Measurements from ENCODE around the gene KIAA0825.

KIAA0825 gene

DNA sequence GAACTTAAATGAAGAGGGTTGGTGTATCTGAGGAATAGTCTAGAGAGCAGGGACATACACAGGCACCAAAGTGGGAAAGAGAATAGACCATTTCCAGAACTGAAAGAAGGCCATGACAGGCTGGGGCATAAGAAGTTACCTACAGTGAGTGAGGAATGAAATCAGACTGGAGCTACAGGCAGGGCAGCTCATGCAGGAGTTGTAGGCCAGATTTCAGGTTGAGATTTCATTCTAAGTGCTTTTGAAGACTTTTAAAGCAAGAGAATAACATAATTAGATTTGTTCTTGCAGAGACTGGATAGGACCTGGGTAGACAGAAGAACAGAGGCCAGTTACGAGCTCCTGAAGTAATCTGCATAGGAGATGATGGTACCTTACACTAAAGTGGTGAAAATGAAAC lies 280.8 kb downstream of the KIAA0825 start:
- Histone ChIP-seq H2AFZ (ENCODE audit: low read length) (no peak overlapping the region), H3K36me3 (ENCODE audit: insufficient read depth, low read length) (no peaks in the 10 kb centered on the region)

GRCh38 chr5:94335936-94336335 lies 282.5 kb downstream of the KIAA0825 start:
- H3K4me3 ChIP-seq (ENCODE audit: low read depth, low read length, poor library complexity, severe bottlenecking): no peak overlapping the region
- no peaks in the 10 kb centered on the region for H4K20me1 ChIP-seq (ENCODE audit: insufficient read depth, low read length)
- H3K4me2 ChIP-seq (ENCODE audit: low read length): no peak overlapping the region
- no peaks in the 10 kb centered on the region for H3K4me1 ChIP-seq (ENCODE audit: insufficient read depth, low read length, severe bottlenecking)
- no peaks in the 10 kb centered on the region for H3K9me3 ChIP-seq (ENCODE audit: low read length)
- H3K27me3 ChIP-seq (ENCODE audit: insufficient read depth, low read length): no peaks in the 10 kb centered on the region
- no peaks in the 10 kb centered on the region for H3K79me2 ChIP-seq (ENCODE audit: insufficient read depth, low read length)
- H2AFZ ChIP-seq (ENCODE audit: low read length): no peak overlapping the region
- no peak overlapping the region for H3K27ac ChIP-seq (ENCODE audit: low read depth, low read length, poor library complexity, severe bottlenecking)
- no peaks in the 10 kb centered on the region for H3K9me2 ChIP-seq (ENCODE audit: low read depth, low read length)
- H3F3A ChIP-seq (ENCODE audit: insufficient read depth, low read length): no peaks in the 10 kb centered on the region
- TF ChIP-seq, protein P1, sequence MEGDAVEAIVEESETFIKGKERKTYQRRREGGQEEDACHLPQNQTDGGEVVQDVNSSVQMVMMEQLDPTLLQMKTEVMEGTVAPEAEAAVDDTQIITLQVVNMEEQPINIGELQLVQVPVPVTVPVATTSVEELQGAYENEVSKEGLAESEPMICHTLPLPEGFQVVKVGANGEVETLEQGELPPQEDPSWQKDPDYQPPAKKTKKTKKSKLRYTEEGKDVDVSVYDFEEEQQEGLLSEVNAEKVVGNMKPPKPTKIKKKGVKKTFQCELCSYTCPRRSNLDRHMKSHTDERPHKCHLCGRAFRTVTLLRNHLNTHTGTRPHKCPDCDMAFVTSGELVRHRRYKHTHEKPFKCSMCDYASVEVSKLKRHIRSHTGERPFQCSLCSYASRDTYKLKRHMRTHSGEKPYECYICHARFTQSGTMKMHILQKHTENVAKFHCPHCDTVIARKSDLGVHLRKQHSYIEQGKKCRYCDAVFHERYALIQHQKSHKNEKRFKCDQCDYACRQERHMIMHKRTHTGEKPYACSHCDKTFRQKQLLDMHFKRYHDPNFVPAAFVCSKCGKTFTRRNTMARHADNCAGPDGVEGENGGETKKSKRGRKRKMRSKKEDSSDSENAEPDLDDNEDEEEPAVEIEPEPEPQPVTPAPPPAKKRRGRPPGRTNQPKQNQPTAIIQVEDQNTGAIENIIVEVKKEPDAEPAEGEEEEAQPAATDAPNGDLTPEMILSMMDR (IDR thresholded peaks at IDR 0.05; ENCODE audit: low read length): no peak
- TF ChIP-seq EZH2 (IDR thresholded peaks at IDR 0.05; ENCODE audit: borderline replicate concordance, low read length): no peak
- H3K9ac ChIP-seq (ENCODE audit: low read length): no peak overlapping the region
- H3K36me3 ChIP-seq (ENCODE audit: insufficient read depth, low read length): no peaks in the 10 kb centered on the region

More for the DNA sequence above, 280.8 kb downstream of the KIAA0825 start:
- no peak overlapping the region for H3K4me3 ChIP-seq (ENCODE audit: low read depth, low read length, poor library complexity, severe bottlenecking)
- no peaks in the 10 kb centered on the region for H3K79me2 ChIP-seq (ENCODE audit: insufficient read depth, low read length)
- no peak overlapping the region for H3K9ac ChIP-seq (ENCODE audit: low read length)
- no peaks in the 10 kb centered on the region for H3K9me2 ChIP-seq (ENCODE audit: low read depth, low read length)
- TF ChIP-seq, protein P1 (IDR thresholded peaks at IDR 0.05; ENCODE audit: low read length): no peak
- TF ChIP-seq EZH2 (IDR thresholded peaks at IDR 0.05; ENCODE audit: borderline replicate concordance, low read length): no peak
- H3K9me3 ChIP-seq (ENCODE audit: low read length): no peaks in the 10 kb centered on the region
- no peak overlapping the region for H3K4me2 ChIP-seq (ENCODE audit: low read length)
- H3K4me1 ChIP-seq (ENCODE audit: insufficient read depth, low read length, severe bottlenecking): no peaks in the 10 kb centered on the region
- H3K27ac ChIP-seq (ENCODE audit: low read depth, low read length, poor library complexity, severe bottlenecking): no peak overlapping the region
- H3K27me3 ChIP-seq (ENCODE audit: insufficient read depth, low read length): no peaks in the 10 kb centered on the region
- no peaks in the 10 kb centered on the region for H3F3A ChIP-seq (ENCODE audit: insufficient read depth, low read length)
- H4K20me1 ChIP-seq (ENCODE audit: insufficient read depth, low read length): no peaks in the 10 kb centered on the region

DNA sequence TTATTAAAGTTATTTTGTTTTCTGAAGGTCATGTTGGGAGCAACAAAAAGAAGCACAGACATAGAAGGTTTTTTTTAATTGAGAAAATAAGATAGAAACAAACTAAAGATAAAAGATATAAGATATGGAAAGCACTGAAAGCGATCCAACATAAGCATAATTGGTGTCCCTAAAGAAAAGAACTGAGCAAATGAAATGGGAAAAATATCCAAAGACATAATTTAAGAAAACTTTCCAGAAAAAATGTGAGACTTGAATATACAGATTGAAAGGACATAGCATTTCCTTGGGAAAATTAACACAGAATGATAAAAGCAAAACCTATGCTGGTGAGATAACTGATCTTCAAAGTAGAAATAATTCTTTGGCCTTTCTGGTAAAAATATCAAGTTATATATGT lies 289.3 kb downstream of the KIAA0825 start:
- Histone ChIP-seq H3K27ac (ENCODE audit: low read depth, low read length, poor library complexity, severe bottlenecking) (no peak overlapping the region), H4K20me1 (ENCODE audit: insufficient read depth, low read length) (no peaks in the 10 kb centered on the region), H3K9me3 (ENCODE audit: low read length) (no peaks in the 10 kb centered on the region), H2AFZ (ENCODE audit: low read length) (no peak overlapping the region), H3K4me3 (ENCODE audit: low read depth, low read length, poor library complexity, severe bottlenecking) (no peak overlapping the region), H3K79me2 (ENCODE audit: insufficient read depth, low read length) (no peaks in the 10 kb centered on the region), H3K9me2 (ENCODE audit: low read depth, low read length) (no peaks in the 10 kb centered on the region), H3K9ac (ENCODE audit: low read length) (no peak overlapping the region), H3F3A (ENCODE audit: insufficient read depth, low read length) (no peaks in the 10 kb centered on the region), H3K4me2 (ENCODE audit: low read length) (no peak overlapping the region), H3K27me3 (ENCODE audit: insufficient read depth, low read length) (no peaks in the 10 kb centered on the region), H3K4me1 (ENCODE audit: insufficient read depth, low read length, severe bottlenecking) (no peaks in the 10 kb centered on the region), H3K36me3 (ENCODE audit: insufficient read depth, low read length) (no peaks in the 10 kb centered on the region)
- TF ChIP-seq, protein P1 (IDR thresholded peaks at IDR 0.05; ENCODE audit: low read length): no peak
- no peak for TF ChIP-seq EZH2 (IDR thresholded peaks at IDR 0.05; ENCODE audit: borderline replicate concordance, low read length)
